AML-193 (cell line): ENCODE measurements around the gene UQCRFS1.

Source experiments
- DNase-seq, 2 experiments: peaks; one replicate each; lab custom pipeline; 2025; lab: John Stamatoyannopoulos, UW

The UQCRFS1 gene

GRCh38 chr19:29155683-29156082 lies 57.3 kb downstream of the UQCRFS1 start:
- DNase-seq, result no peak
